T-helper 1 cell (primary cell): ENCODE measurements around the gene AKAP13.
A peak's percentile ranks its signal among the peaks of the same experiment; 100 is the strongest.
"Not testable (repeated sequence)": the region's sequence is repeated elsewhere in the genome, so short reads cannot be mapped to it uniquely, and the experiment has no call there.

ENCODE experiments used
- DNase-seq, 5 donors: peaks; one replicate each; pipeline ENCODE4 v3.0.0-alpha.2; 2012 to 2020

Gene AKAP13

GRCh38 chr15:85412956-85413854, 32.8 kb downstream of the AKAP13 start:
- peak; percentile 28 to 88 (median 56) for DNase-seq

GRCh38 chr15:85414037-85414436, 33.6 kb downstream of the AKAP13 start:
- DNase-seq: no peak

GRCh38 chr15:85414495-85414894, 34.1 kb downstream of the AKAP13 start:
- DNase-seq: peak in 1 of 5 donors; percentile 20

GRCh38 chr15:85414991-85415390, 34.6 kb downstream of the AKAP13 start:
- no peak for DNase-seq

GRCh38 chr15:85415783-85416182, 35.4 kb downstream of the AKAP13 start:
- DNase-seq: no peak

GRCh38 chr15:85417276-85417675, 36.9 kb downstream of the AKAP13 start:
- DNase-seq: no peak

GRCh38 chr15:85419161-85419560, 38.8 kb downstream of the AKAP13 start:
- no peak for DNase-seq

GRCh38 chr15:85421116-85421925, 40.9 kb downstream of the AKAP13 start:
- DNase-seq: no peak

- no peak for DNase-seq
Measured at GRCh38 chr15:85422607-85423006, 42.2 kb downstream of the AKAP13 start.

- no peak for DNase-seq
Measured at GRCh38 chr15:85423256-85423655, 42.9 kb downstream of the AKAP13 start.

- no peak for DNase-seq
Measured at GRCh38 chr15:85424154-85424553, 43.8 kb downstream of the AKAP13 start.

- DNase-seq: no peak
Measured at GRCh38 chr15:85426481-85426880, 46.1 kb downstream of the AKAP13 start.

- DNase-seq: no peak
Measured at GRCh38 chr15:85427286-85428028, 47.1 kb downstream of the AKAP13 start.

GRCh38 chr15:85429522-85429921, 49.1 kb downstream of the AKAP13 start:
- DNase-seq: no peak

- no peak for DNase-seq
Measured at GRCh38 chr15:85430406-85431204, 50.2 kb downstream of the AKAP13 start.

- no peak for DNase-seq
Measured at GRCh38 chr15:85439996-85440395, 59.6 kb downstream of the AKAP13 start.

- no peak for DNase-seq
Measured at GRCh38 chr15:85440451-85440850, 60.0 kb downstream of the AKAP13 start.

GRCh38 chr15:85441854-85442253, 61.5 kb downstream of the AKAP13 start:
- DNase-seq: not testable (repeated sequence)

GRCh38 chr15:85443046-85443445, 62.6 kb downstream of the AKAP13 start:
- DNase-seq: no peak

GRCh38 chr15:85443593-85444087, 63.2 kb downstream of the AKAP13 start:
- peak in 1 of 5 donors; percentile 38 for DNase-seq

- DNase-seq: no peak
Measured at GRCh38 chr15:85444122-85444745, 63.8 kb downstream of the AKAP13 start.
